ENCODE data around the gene HLA-DRB1. TPM values are rescaled to one million over a fixed set of nuclear protein-coding genes. Genes with fewer than 3 reads are reported as not detected.
"Not testable (repeated sequence)": the region's sequence is repeated elsewhere in the genome, so short reads cannot be mapped to it uniquely, and the experiment has no call there.

HLA-DRB1 gene
- total RNA-seq (2014; rRNA removed; shearing (Covaris generic)): not detected in 2 replicates
- 0.42 and 0.52 TPM in 2 replicates for polyA plus RNA-seq (2015; cell fraction: cytosol; rRNA removed)
- 0.25 and 0.52 TPM in 2 replicates for polyA plus RNA-seq (2015; cell fraction: nucleus; rRNA removed)

- peak; percentile 5 for DNase-seq (ENCODE audit: low read depth)
These were observed at the start of gene HLA-DRB1 for GRCh38 chr6:32589596-32590449. Gene HLA-DRB1, minus strand, starts transcription at chr6:32589848. Its CDS starts 106 bp downstream, at chr6:32589742.

DNA sequence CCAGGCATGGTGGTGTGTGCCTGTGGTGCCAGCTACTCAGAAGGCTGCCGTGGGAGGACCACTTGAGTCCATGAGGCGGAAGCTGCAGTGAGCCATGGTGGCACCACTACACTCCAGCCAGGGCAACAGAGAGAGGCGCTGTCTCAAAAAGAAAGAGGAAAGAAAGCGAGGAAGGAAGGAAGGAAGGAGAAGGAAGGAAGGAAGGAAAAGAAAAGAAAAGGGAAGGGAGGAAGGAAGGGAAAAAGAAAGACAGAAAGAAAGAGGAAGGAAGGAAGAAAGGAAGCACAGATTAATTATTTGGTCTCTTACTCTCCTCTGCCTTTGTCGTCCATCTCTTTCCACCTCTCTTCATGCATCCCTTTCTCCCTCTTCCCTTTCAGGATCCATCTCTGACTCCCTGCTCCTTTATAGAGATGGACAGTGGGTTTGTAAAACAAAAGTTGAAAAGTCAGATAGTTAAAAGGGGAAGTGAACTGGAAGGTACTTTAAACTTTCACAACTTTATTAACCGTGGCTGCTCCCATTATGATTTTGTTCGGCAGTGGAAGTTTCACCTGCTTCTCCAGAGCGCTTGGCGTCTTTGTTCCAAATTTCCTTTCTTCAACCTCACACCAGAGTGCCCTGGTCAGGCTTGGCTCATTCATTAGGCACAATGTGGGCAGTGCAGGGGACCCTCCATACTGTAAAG lies 49.0 kb upstream of the HLA-DRB1 start:
- no peak for DNase-seq (ENCODE audit: low read depth)

DNA sequence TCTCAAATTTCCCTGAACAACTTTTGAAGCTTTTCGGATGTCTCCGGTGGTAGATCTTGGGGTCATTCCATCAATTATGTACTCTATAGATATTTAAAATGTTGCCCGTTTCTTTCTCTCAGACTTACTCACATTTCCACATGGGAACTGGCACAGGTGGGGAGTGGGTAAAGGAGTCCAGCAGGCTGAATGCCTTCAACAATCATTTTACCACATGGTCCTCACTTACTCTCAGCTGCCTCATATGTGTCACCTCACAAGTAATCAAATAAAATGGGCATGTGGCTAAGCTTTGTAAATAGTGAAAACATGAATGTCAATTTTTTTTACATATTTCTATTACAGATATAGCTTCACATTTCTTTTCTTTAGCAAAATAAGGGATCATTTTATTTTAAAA lies 48.2 kb upstream of the HLA-DRB1 start:
- no peak for DNase-seq (ENCODE audit: low read depth)

- DNase-seq (ENCODE audit: low read depth): peak; percentile 3
These were observed 47.7 kb upstream of the HLA-DRB1 start, which contains the start of gene HLA-DQA1 for GRCh38 chr6:32637219-32637880. Gene HLA-DQA1, plus strand, starts transcription at chr6:32637406. Its CDS starts 53 bp downstream, at chr6:32637459.

DNA sequence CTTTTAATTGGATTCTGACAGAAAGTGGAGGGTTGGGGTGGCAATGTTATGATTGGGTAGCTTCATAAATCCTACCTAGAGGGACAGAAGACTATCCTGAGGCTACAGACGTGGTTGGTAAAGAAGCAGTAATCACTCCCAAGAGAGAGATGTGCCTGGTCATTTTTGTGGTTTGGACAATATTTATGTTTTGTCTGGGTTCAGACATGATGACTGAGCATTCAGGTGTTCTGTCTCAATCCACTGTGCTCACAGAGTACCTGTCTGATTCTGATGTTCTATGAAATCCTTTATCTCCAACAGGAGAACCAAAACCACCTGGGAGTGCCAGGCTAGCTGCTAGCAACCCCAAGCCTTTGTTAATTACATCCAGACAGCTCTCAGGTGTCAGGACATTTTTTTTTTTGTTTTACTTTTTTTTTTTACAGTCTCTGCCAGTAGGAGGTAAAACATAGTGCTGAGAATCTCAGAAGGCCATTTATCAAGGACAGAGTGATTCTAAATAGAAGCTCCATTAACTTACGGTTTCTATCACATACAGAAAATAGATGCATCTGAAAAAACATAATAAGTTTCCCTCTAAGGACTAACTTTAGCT lies 46.0 kb upstream of the HLA-DRB1 start:
- DNase-seq (ENCODE audit: low read depth): no peak

DNA sequence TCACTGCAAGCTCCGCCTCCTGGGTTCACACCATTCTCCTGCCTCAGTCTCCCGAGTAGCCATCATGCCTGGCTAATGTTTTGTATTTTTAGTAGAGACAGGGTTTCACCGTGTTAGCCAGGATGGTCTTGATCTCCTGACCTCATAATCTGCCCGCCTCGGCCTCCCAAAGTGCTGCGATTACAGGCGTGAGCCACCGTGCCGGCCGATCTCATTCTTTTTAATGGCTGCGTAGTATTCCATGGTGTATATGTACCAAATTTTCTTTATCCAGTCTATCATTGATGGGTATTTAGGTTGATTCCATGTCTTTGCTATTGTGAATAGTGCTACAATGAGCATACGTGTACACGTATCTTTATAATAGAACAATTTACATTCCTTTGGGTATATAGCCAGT lies 40.1 kb upstream of the HLA-DRB1 start:
- DNase-seq (ENCODE audit: low read depth): not testable (repeated sequence)

DNA sequence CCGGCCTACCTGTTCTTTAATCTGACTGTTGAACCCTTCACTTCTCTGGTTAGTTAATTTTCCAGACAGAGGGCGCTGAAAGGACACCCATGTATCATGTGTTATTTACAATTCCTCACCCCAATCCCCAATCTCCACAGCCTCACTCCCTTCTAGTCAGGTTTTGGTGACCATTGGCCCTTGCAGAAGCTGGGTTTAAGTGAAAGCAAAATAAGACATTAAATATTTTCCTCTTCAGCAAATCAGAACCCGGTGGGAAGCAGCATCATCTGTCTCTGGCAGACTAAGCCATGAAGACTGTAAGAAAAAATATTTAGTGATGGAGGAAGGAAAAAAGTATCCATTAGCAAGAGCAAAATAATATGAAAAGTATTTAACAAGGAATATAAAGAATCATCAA lies 38.2 kb upstream of the HLA-DRB1 start:
- DNase-seq (ENCODE audit: low read depth): no peak

GRCh38 chr6:32627249-32627648 lies 37.6 kb upstream of the HLA-DRB1 start:
- no peak for DNase-seq (ENCODE audit: low read depth)

- DNase-seq (ENCODE audit: low read depth): no peak
These were observed 35.5 kb upstream of the HLA-DRB1 start for GRCh38 chr6:32625137-32625536.

DNA sequence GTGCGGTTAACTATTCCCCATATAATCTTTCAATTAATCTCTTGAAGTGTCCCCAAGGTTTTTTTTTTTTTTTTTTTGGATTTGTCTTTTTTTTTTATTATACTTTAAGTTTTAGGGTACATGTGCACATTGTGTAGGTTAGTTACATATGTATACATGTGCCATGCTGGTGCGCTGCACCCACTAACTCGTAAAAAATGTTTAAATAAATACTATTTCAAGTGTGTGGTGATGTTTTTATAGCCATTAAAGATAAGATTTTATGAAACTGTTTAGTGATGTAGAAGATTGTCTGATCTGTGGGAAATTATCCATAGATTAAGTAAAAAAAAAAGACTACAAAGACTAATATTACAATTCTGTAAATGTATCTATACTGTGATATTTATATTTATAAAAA lies 34.9 kb upstream of the HLA-DRB1 start:
- no peak for DNase-seq (ENCODE audit: low read depth)

DNA sequence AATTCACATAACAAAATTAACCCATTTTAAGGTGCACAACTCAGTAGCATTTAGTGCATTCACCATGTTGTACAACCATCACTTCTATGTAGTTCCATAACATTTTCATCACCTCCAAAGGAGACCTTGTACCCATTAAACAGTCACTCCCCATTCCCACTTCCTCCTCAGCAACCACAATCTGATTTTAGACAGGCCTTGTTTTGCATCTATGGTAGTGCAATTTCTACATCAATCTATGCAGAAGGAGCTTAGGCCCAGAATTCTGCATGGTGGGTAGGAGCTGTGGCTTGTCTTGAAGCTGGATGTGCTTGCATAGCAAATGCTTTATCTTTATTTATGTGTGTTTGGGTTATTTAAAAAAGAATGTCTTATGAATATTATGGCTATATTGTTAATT lies 34.0 kb upstream of the HLA-DRB1 start:
- DNase-seq (ENCODE audit: low read depth): no peak

DNA sequence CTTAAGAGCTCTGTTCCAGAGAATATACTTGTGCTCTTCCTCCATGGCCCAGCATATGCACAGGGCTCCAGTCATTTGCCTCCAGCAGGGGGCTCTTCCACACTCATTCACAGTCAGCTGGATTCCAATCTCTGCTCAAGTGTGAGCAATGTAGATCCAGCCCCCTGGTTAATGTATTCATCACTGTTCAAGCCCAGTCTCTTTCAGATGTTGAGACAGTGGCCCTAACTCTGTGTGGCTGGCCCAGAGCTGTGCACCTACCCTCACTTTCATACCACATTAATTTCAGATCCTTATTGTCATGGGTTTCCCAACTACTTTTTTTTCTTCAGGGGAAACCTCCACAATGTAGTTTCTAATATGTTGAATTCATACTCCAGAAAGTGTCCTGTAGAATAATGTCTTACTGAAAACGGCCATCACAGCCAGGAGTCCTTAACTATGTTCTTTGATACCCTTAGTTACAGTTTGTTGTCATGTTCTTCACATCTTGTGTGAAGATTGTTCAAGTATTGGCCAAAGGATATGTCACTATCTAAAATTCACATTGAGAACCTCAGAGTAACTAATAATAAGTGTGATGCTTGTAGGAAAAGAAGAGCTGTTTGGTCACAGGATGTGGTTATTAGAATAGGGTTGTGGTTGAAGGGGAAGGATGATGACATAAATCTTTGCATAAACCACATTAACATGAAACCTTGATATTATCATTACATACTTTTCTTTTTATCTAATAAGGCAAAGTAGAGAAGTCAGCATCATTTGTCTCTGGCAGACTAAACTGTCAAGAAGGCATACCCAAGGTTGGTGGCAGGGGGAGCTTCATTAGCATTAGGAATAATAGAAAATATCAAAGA lies 33.1 kb upstream of the HLA-DRB1 start:
- DNase-seq (ENCODE audit: low read depth): peak; percentile 19

DNA sequence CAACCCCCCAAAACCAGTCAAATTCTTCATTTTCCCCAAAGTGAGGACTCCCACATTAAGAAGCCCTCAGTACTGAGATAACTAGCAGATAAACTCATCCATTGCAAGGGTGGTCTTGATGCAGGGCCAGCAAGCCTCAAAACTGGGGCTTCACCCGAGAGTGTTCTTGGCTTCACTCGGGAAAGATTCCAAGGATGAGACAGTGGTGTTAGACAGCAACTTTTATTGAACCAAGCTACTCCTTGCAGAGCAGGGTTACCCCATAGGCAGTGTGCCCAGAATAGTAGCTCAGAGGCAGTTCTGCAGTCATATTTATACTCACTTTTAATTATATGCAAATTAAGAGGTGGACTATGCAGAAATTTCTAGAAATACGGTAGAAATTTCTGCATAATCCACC lies 31.7 kb upstream of the HLA-DRB1 start:
- DNase-seq (ENCODE audit: low read depth): no peak

DNA sequence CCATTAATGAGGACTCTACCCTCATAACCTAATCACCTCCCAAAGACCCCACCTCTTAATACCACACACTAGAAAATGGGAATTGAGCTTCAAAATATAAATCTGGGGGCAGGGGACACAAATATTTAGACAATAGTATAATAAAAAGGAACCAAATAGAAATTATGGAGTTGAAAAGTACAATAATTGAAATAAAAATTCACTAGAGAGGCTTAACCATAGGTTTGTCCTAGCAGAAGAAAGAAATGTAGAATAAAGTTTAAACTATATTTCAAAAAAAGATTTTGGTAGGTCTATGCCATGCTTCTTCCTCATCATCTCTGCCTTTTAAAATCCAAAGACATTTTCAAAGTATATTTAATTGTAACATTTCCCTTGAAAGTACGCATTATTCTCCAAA lies 28.1 kb upstream of the HLA-DRB1 start:
- DNase-seq (ENCODE audit: low read depth): no peak

- no peak for DNase-seq (ENCODE audit: low read depth)
These were observed 26.4 kb upstream of the HLA-DRB1 start for GRCh38 chr6:32615885-32616532.

- no peak for DNase-seq (ENCODE audit: low read depth)
These were observed 24.9 kb upstream of the HLA-DRB1 start for GRCh38 chr6:32614366-32615081.

- no peak for DNase-seq (ENCODE audit: low read depth)
These were observed 23.8 kb upstream of the HLA-DRB1 start for GRCh38 chr6:32613475-32613874.

DNA sequence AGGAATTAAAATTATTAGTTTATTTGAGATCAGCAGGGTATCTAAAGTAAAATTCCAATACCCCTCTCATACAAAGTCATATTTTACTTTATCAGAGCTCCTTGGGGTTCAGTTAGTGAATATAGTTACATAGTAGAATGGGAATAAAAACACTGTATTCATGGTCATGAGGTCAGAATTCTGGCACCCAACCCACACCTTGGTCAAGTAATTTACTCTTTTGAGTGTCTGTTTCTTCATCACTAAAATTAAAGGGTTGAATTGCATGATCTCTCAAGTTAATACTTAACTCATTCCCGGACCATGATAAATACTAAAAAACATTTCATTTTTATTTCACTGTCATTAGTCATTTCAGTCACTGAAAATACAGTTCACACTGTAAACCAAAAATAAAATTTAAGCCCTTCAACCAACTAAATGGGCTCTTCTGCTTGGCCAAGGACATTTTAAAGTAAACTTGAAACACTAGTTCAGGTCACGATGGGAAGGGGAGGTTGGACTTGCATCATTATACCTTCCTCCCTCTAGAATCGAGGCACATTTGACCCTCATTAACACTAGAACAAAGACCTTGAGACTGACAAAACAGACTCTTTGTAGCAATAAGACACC lies 21.1 kb upstream of the HLA-DRB1 start:
- DNase-seq (ENCODE audit: low read depth): no peak

Data from HT1080 (cell line).